ENCODE results near the gene LRRC66. TPM values are rescaled to one million over a fixed set of nuclear protein-coding genes. Genes with fewer than 3 reads are reported as not detected.

LRRC66 gene
- total RNA-seq, 1 experiment from 2014 or later = not detected

DNA sequence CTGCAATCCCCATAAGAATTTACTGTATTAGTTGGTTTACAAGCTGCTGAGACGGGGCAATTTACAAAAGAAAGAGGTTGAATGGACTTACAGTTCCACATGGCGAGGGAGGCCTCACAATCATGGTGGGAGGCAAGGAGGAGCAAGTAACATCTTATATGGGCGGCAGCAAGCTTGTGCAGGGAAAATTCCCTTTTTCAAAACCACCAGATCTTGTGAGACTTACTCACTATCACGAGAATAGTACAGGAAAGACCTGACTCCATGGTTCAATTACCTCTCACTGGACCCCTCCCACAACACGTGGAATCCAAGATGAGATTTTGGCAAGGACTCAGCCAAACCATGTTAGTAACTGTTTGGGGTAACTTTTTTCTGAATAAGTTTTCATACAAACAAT, 29.1 kb upstream of the LRRC66 start:
- Histone ChIP-seq H3K9ac (ENCODE audit: extremely low read depth, insufficient read length, low read length) (no peak overlapping the region), H3K9me3 (ENCODE audit: control insufficient read depth, low read depth, low read length) (no peaks in the 10 kb centered on the region), H3K79me1 (ENCODE audit: insufficient read depth, low read depth, low read length, poor library complexity, severe bottlenecking) (no peaks in the 10 kb centered on the region), H2BK12ac (ENCODE audit: insufficient read length, low read depth, low read length) (no peak overlapping the region), H3K23ac (ENCODE audit: insufficient read length, low read depth, low read length) (no peak overlapping the region), H3K4ac (ENCODE audit: low read depth, low read length) (no peak overlapping the region), H3K79me2 (ENCODE audit: insufficient read depth, low read length) (no peaks in the 10 kb centered on the region), H2AFZ (ENCODE audit: low read length) (no peak overlapping the region), H3K23me2 (ENCODE audit: insufficient read length, low read depth, low read length, poor library complexity, severe bottlenecking) (peaks cover 10% of the 10 kb centered on the region), H3K56ac (ENCODE audit: insufficient read length, low read depth, low read length) (no peak overlapping the region), H2BK5ac (ENCODE audit: insufficient read length, low read length) (no peak overlapping the region), H4K5ac (ENCODE audit: insufficient read length, low read depth, low read length) (no peak overlapping the region), H4K91ac (ENCODE audit: insufficient read length, low read depth, low read length) (no peak overlapping the region), H3K4me1 (ENCODE audit: insufficient read depth, low read length) (no peaks in the 10 kb centered on the region), H2AK5ac (ENCODE audit: insufficient read length, low read length) (no peak overlapping the region), H3K14ac (ENCODE audit: insufficient read depth, low read length) (no peak overlapping the region), H3K27ac (ENCODE audit: insufficient read length, low read depth, low read length) (no peak overlapping the region), H3K27me3 (ENCODE audit: insufficient read depth, low read length) (no peaks in the 10 kb centered on the region; the same call in 1 of the 2 replicates), H2BK15ac (ENCODE audit: low read depth, low read length) (no peak overlapping the region), H4K8ac (replicated peaks; ENCODE audit: insufficient read length, low read depth, low read length) (no peak overlapping the region), H4K20me1 (ENCODE audit: control insufficient read depth, insufficient read depth, insufficient read length) (no peaks in the 10 kb centered on the region), H3K4me2 (ENCODE audit: insufficient read depth, insufficient read length, low read length) (no peak overlapping the region), H2BK120ac (ENCODE audit: low read depth, low read length, poor library complexity, severe bottlenecking) (no peak overlapping the region), H3K18ac (ENCODE audit: insufficient read length, low read depth, low read length) (no peak overlapping the region), H3T11ph (ENCODE audit: low read length) (no peak overlapping the region), H2BK20ac (ENCODE audit: low read depth, low read length, poor library complexity, severe bottlenecking) (no peak overlapping the region)
- no peak for DNase-seq
- Mint-ChIP-seq H3K4me3 (peak overlapping the region in 1 of 2 experiments; percentile 13; a peak in 1 of 5 replicates), H3K27me3 (ENCODE audit: low read depth) (peaks cover 22% of the 10 kb centered on the region), H3K27ac (no peak overlapping the region), H3K4me1 (peaks cover 19 to 34% of the 10 kb centered on the region in 2 experiments), H3K9me3 (peaks cover 13 to 14% of the 10 kb centered on the region in 2 experiments), H3K36me3 (ENCODE audit: insufficient read depth in 1 of 3, low read depth in 3 of 3) (peaks cover 7 to 9% (median 8%) of the 10 kb centered on the region in 3 experiments; a peak in 6 of 7 replicates)
- no peak for TF ChIP-seq CTCF (conservative IDR thresholded peaks at IDR 0.05)
- WGBS (ENCODE audit: extremely low coverage, insufficient read length, low lambda C conversion rate) = no CpG with 5 or more reads among the region's 5 CpGs
